ENCODE results near the gene TAOK2.
A peak's percentile ranks its signal among the peaks of the same experiment; 100 is the strongest.
"Not testable (repeated sequence)": the region's sequence is repeated elsewhere in the genome, so short reads cannot be mapped to it uniquely, and the experiment has no call there.

Gene TAOK2

GRCh38 chr16:30028438-30029076 is 54.9 kb downstream of the TAOK2 start:
- H3K9me3 Mint-ChIP-seq (ENCODE audit: low read depth): no peaks in the 10 kb centered on the region
- H3K36me3 Mint-ChIP-seq: no peaks in the 10 kb centered on the region
- peaks cover 11% of the 10 kb centered on the region for H3K4me1 Mint-ChIP-seq (ENCODE audit: low read depth)
- H3K27ac Mint-ChIP-seq: no peak overlapping the region
- H3K4me3 Mint-ChIP-seq: no peak overlapping the region
- H3K27me3 Mint-ChIP-seq: peaks cover 18% of the 10 kb centered on the region

DNA sequence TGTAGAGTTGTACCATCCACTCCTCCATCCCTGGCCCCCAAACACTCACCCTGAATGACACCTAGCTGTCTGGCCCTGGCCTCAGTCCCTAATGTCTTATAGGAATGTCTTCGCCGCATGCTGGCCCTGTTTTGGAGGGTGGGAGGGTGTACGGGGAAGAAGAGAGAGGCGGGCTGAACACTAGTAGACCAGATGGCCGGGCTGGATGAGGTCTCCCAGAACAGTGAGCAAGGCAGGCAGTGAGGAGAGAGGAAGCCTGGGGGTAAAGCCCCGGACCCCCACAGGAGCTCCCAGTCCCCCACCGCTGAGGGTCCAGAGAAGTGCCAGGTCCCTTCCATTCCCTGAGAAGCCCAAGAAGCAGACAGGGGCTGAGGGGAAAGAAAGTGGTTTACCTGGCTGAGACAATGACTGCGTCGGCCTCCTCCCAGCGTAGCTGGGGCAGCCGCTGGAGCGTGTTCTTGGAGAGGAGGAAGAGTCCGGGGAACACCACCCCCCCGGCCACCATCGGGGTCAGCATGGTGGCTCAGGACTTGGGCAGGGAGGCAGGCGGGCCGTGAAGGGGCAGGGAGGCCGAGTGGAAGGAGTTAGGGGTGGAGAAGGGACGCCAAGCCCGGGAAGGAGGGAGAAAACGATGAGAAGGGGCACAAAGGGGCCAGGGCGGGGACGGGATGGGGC is 56.5 kb downstream of the TAOK2 start:
- peaks cover 11% of the 10 kb centered on the region for H3K4me1 Mint-ChIP-seq (ENCODE audit: low read depth)
- no peaks in the 10 kb centered on the region for H3K9me3 Mint-ChIP-seq (ENCODE audit: low read depth)
- peak overlapping the region; percentile 57 for H3K4me3 Mint-ChIP-seq
- H3K36me3 Mint-ChIP-seq: no peaks in the 10 kb centered on the region
- peaks cover 21% of the 10 kb centered on the region for H3K27me3 Mint-ChIP-seq
- no peak overlapping the region for H3K27ac Mint-ChIP-seq

GRCh38 chr16:30030841-30031413 is 57.3 kb downstream of the TAOK2 start, which contains the start of gene TLCD3B:
TSS of gene TLCD3B (minus strand) at chr16:30031271. CDS start at chr16:30030527, 744 bp downstream.
- H3K4me1 Mint-ChIP-seq (ENCODE audit: low read depth): peaks cover 11% of the 10 kb centered on the region
- peak within 1 kb of the TSS; percentile 68 for H3K4me3 Mint-ChIP-seq
- H3K9me3 Mint-ChIP-seq (ENCODE audit: low read depth): no peaks in the 10 kb centered on the region
- H3K27ac Mint-ChIP-seq: no peak within 1 kb of the TSS
- peaks cover 21% of the 10 kb centered on the region for H3K27me3 Mint-ChIP-seq
- H3K36me3 Mint-ChIP-seq: no peaks in the 10 kb centered on the region

DNA sequence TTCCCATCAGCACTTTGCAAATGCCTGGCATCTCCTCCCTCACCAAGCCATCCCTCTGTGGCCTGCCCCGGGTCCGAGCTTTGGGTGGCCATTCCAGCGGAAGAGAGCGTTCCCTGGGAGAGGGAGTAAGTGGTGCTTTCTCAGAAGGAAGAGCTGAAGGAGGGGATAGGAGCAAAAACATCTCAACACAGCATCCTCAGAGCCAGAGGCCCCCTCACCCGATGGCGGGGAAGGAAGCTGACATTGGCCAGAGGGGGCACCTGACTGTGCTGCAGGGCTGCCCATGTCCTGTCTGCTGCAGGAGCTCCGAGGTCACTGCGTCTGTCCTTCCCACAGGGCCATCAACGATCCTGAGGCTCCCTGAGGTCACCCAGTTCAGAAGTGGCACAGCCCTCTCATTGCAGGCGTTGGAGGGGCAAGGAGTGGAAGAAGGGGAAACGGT is 57.8 kb downstream of the TAOK2 start:
- H3K4me3 Mint-ChIP-seq: no peak overlapping the region
- no peaks in the 10 kb centered on the region for H3K36me3 Mint-ChIP-seq
- peaks cover 21% of the 10 kb centered on the region for H3K27me3 Mint-ChIP-seq
- H3K4me1 Mint-ChIP-seq (ENCODE audit: low read depth): peaks cover 11% of the 10 kb centered on the region
- H3K9me3 Mint-ChIP-seq (ENCODE audit: low read depth): no peaks in the 10 kb centered on the region
- H3K27ac Mint-ChIP-seq: no peak overlapping the region

- Mint-ChIP-seq H3K4me3 (peak overlapping the region; percentile 68), H3K27ac (no peak overlapping the region), H3K36me3 (no peaks in the 10 kb centered on the region), H3K27me3 (peaks cover 20% of the 10 kb centered on the region), H3K9me3 (ENCODE audit: low read depth) (no peaks in the 10 kb centered on the region), H3K4me1 (ENCODE audit: low read depth) (peaks cover 11% of the 10 kb centered on the region)
Measured at GRCh38 chr16:30032083-30032819, 58.6 kb downstream of the TAOK2 start.

DNA sequence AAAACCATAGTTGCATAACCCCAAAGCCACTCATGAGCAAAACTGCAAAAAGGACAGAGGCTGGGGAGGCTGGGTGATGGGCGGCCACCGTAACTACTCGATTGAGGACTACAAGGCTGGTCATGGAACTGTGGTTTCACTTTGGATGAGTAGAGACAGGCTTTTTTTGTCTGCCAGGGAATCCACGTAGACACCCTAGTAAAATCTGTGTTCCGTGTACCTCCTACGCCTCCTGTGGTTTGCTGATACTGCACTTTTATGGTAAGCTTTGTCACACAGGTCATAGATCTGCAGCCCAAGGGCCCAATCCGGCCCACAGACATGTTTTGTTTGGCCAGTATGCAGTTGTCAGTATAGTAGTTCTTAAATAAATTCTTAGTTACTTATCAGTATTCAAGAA is 59.6 kb downstream of the TAOK2 start:
- Mint-ChIP-seq H3K27ac (no peak overlapping the region), H3K4me3 (no peak overlapping the region), H3K4me1 (ENCODE audit: low read depth) (peaks cover 11% of the 10 kb centered on the region), H3K36me3 (no peaks in the 10 kb centered on the region), H3K9me3 (ENCODE audit: low read depth) (no peaks in the 10 kb centered on the region), H3K27me3 (peaks cover 16% of the 10 kb centered on the region)

- H3K4me3 Mint-ChIP-seq: no peak overlapping the region
- no peaks in the 10 kb centered on the region for H3K4me1 Mint-ChIP-seq (ENCODE audit: low read depth)
- no peaks in the 10 kb centered on the region for H3K9me3 Mint-ChIP-seq (ENCODE audit: low read depth)
- H3K27ac Mint-ChIP-seq: no peak overlapping the region
- H3K36me3 Mint-ChIP-seq: no peaks in the 10 kb centered on the region
- peaks cover 2% of the 10 kb centered on the region for H3K27me3 Mint-ChIP-seq
Measured at GRCh38 chr16:30040221-30040620, 66.6 kb downstream of the TAOK2 start.

DNA sequence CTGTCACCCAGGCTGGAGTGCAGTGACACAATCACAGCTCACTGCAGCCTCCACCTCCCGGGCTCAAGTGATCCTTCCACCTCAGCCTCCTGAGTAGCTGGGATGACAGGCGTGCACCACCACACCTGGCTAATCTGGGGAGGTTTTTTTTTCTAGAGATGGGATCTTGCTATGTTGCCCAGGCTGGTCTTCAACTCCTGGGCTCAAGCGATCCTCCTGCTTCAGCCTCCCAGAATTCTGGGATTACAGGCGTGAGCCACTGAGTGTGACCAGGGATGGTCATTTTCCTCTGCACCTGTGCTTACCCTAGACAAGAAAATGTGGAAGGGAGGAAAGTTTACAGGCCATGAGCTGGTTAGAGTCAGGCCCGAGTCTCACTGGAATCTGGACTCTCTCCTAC is 67.0 kb downstream of the TAOK2 start:
- not testable (repeated sequence) for H3K4me3 Mint-ChIP-seq; H3K27ac Mint-ChIP-seq; H3K4me1 Mint-ChIP-seq (ENCODE audit: low read depth); H3K27me3 Mint-ChIP-seq; H3K36me3 Mint-ChIP-seq; H3K9me3 Mint-ChIP-seq (ENCODE audit: low read depth)

DNA sequence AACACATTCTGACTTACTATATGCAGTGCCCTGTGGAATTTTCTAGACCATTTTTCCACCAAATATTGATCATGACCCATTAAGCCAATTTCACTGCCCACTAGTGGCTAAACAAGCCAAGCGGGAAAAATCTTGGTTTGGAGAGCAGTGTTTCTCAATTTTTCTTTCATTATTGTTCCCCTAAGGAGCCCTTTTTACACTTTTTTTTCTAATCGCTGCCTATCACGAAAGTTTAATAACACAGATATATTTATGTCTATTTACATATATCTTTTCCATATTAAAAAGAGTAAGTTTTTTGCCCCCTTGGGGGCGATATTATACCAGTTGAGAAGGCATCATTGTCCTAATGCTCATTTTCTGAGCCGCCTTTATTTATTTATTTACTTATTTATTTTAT is 68.2 kb downstream of the TAOK2 start:
- Mint-ChIP-seq H3K4me3 (no peak overlapping the region), H3K4me1 (ENCODE audit: low read depth) (no peaks in the 10 kb centered on the region), H3K9me3 (ENCODE audit: low read depth) (no peaks in the 10 kb centered on the region), H3K36me3 (no peaks in the 10 kb centered on the region), H3K27me3 (peaks cover 2% of the 10 kb centered on the region), H3K27ac (no peak overlapping the region)
